ENCODE results near the gene JMJD7. TPM values are rescaled to one million over a fixed set of nuclear protein-coding genes. Genes with fewer than 3 reads are reported as not detected.

The JMJD7 gene
- total RNA-seq, 6 experiments from 2014 or later: 6.0 to 8.6 (median 7.3) TPM

GRCh38 chr15:41801850-41802455 is 25.9 kb upstream of the JMJD7 start:
- intact Hi-C loops (cut with DNase I): no loop called here
- TF ChIP-seq, protein P1, sequence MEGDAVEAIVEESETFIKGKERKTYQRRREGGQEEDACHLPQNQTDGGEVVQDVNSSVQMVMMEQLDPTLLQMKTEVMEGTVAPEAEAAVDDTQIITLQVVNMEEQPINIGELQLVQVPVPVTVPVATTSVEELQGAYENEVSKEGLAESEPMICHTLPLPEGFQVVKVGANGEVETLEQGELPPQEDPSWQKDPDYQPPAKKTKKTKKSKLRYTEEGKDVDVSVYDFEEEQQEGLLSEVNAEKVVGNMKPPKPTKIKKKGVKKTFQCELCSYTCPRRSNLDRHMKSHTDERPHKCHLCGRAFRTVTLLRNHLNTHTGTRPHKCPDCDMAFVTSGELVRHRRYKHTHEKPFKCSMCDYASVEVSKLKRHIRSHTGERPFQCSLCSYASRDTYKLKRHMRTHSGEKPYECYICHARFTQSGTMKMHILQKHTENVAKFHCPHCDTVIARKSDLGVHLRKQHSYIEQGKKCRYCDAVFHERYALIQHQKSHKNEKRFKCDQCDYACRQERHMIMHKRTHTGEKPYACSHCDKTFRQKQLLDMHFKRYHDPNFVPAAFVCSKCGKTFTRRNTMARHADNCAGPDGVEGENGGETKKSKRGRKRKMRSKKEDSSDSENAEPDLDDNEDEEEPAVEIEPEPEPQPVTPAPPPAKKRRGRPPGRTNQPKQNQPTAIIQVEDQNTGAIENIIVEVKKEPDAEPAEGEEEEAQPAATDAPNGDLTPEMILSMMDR (IDR thresholded peaks at IDR 0.05): no peak
- TF ChIP-seq POLR2A (IDR thresholded peaks at IDR 0.05): no peak
- Histone ChIP-seq H3K27me3 (no peaks in the 10 kb centered on the region), H3K4me3 (no peak overlapping the region), H3K36me3 (no peaks in the 10 kb centered on the region), H3K9me3 (no peaks in the 10 kb centered on the region), H3K4me1 (peaks cover 0 to 10% (median 0%) of the 10 kb centered on the region in 4 donors), H3K27ac (no peak overlapping the region)
- WGBS (ENCODE audit: insufficient coverage, low coverage, low lambda C conversion rate, missing lambda C conversion rate): 89% methylated on average over 3 of the region's 3 CpGs
- ATAC-seq (no peak), DNase-seq (peak in 1 of 3 donors; percentile 1)

GRCh38 chr15:41804361-41804760 is 23.5 kb upstream of the JMJD7 start:
- Histone ChIP-seq H3K36me3 (no peaks in the 10 kb centered on the region), H3K4me3 (no peak overlapping the region), H3K9me3 (no peaks in the 10 kb centered on the region), H3K4me1 (peaks cover 0 to 2% (median 0%) of the 10 kb centered on the region in 4 donors), H3K27ac (no peak overlapping the region), H3K27me3 (no peaks in the 10 kb centered on the region)
- DNase-seq (no peak), ATAC-seq (no peak)
- TF ChIP-seq, protein P1 (IDR thresholded peaks at IDR 0.05): no peak
- no peak for TF ChIP-seq POLR2A (IDR thresholded peaks at IDR 0.05)
- 88% methylated on average over 2 of the region's 2 CpGs for WGBS (ENCODE audit: insufficient coverage, low coverage, low lambda C conversion rate, missing lambda C conversion rate)
- intact Hi-C loops (cut with DNase I): no loop called here

GRCh38 chr15:41804916-41805666 is 22.8 kb upstream of the JMJD7 start:
- DNase-seq (no peak), ATAC-seq (no peak)
- H3K9me3 ChIP-seq: no peaks in the 10 kb centered on the region
- no peaks in the 10 kb centered on the region for H3K36me3 ChIP-seq
- 56% methylated on average over 7 of the region's 8 CpGs for WGBS (ENCODE audit: insufficient coverage, low coverage, low lambda C conversion rate, missing lambda C conversion rate)
- TF ChIP-seq POLR2A (IDR thresholded peaks at IDR 0.05): no peak
- TF ChIP-seq, protein P1 (IDR thresholded peaks at IDR 0.05): no peak
- no peak overlapping the region for H3K27ac ChIP-seq
- H3K4me3 ChIP-seq: no peak overlapping the region
- intact Hi-C loops (cut with DNase I): loop anchor here in 1 of 2 donors (5.0 kb wide), 1 partner anchor 33 kb away; the partner anchor contains the start of gene MAPKBP1
- no peaks in the 10 kb centered on the region for H3K27me3 ChIP-seq
- no peaks in the 10 kb centered on the region for H3K4me1 ChIP-seq

GRCh38 chr15:41805711-41806110 is 22.2 kb upstream of the JMJD7 start:
- Histone ChIP-seq H3K27me3 (no peaks in the 10 kb centered on the region), H3K9me3 (no peaks in the 10 kb centered on the region), H3K4me1 (no peaks in the 10 kb centered on the region), H3K4me3 (no peak overlapping the region), H3K27ac (no peak overlapping the region), H3K36me3 (no peaks in the 10 kb centered on the region)
- no peak for ATAC-seq
- no peak for TF ChIP-seq POLR2A (IDR thresholded peaks at IDR 0.05)
- TF ChIP-seq, protein P1 (IDR thresholded peaks at IDR 0.05): no peak
- no peak for DNase-seq
- intact Hi-C loops (cut with DNase I): loop anchor here in 1 of 2 donors (5.0 kb wide), 1 partner anchor 33 kb away; the partner anchor contains the start of gene MAPKBP1
- WGBS (ENCODE audit: insufficient coverage, low coverage, low lambda C conversion rate, missing lambda C conversion rate): 94% methylated on average over 2 of the region's 3 CpGs
